NCI-H1694 treated with DMSO at 0.1 percent for 48 hours (cell line): Measurements from ENCODE around the gene KLK6.

Experiments used
- DNase-seq: peaks from one replicate; lab custom pipeline; 2025; lab: John Stamatoyannopoulos, UW

Gene KLK6

GRCh38 chr19:50969413-50969760, at the start of gene KLK6:
KLK6 (minus strand) TSS chr19:50969591; CDS start chr19:50968104, 1,487 bp downstream.
- DNase-seq: no peak

GRCh38 chr19:51018745-51019543, 49.6 kb upstream of the KLK6 start:
- DNase-seq: no peak

GRCh38 chr19:51016798-51017683, 47.6 kb upstream of the KLK6 start:
- no peak for DNase-seq

GRCh38 chr19:51015691-51016267, 46.4 kb upstream of the KLK6 start:
- no peak for DNase-seq

GRCh38 chr19:51014242-51014641, 44.9 kb upstream of the KLK6 start:
- no peak for DNase-seq

- DNase-seq: no peak
Measured at GRCh38 chr19:51012661-51013190, 43.3 kb upstream of the KLK6 start.

GRCh38 chr19:51010066-51010795, 40.8 kb upstream of the KLK6 start:
- DNase-seq: no peak

GRCh38 chr19:51009061-51009891, 39.9 kb upstream of the KLK6 start:
- no peak for DNase-seq

- DNase-seq: no peak
Measured at GRCh38 chr19:51007488-51007887, 38.1 kb upstream of the KLK6 start.

GRCh38 chr19:51006406-51006805, 37.0 kb upstream of the KLK6 start:
- DNase-seq: no peak

- no peak for DNase-seq
Measured at GRCh38 chr19:51005248-51005647, 35.9 kb upstream of the KLK6 start.

GRCh38 chr19:51003316-51003715, 33.9 kb upstream of the KLK6 start:
- DNase-seq: no peak

GRCh38 chr19:51002542-51003311, 33.3 kb upstream of the KLK6 start:
- DNase-seq: no peak

- DNase-seq: no peak
Measured at GRCh38 chr19:51002089-51002532, 32.7 kb upstream of the KLK6 start.

GRCh38 chr19:51001515-51001914, 32.1 kb upstream of the KLK6 start, which contains the start of gene KLK8:
KLK8 (minus strand) TSS chr19:51001604; CDS start chr19:51001167, 437 bp downstream.
- no peak for DNase-seq

GRCh38 chr19:51000981-51001380, 31.6 kb upstream of the KLK6 start:
- no peak for DNase-seq

- DNase-seq: no peak
Measured at GRCh38 chr19:51000426-51000825, 31.0 kb upstream of the KLK6 start.

- DNase-seq: no peak
Measured at GRCh38 chr19:50998686-50999085, 29.3 kb upstream of the KLK6 start.

GRCh38 chr19:50998061-50998460, 28.7 kb upstream of the KLK6 start:
- DNase-seq: no peak

- no peak for DNase-seq
Measured at GRCh38 chr19:50994129-50994528, 24.7 kb upstream of the KLK6 start.
